Measurements from ENCODE around the gene FGF22.
A peak's percentile ranks its signal among the peaks of the same experiment; 100 is the strongest.

The FGF22 gene

DNA sequence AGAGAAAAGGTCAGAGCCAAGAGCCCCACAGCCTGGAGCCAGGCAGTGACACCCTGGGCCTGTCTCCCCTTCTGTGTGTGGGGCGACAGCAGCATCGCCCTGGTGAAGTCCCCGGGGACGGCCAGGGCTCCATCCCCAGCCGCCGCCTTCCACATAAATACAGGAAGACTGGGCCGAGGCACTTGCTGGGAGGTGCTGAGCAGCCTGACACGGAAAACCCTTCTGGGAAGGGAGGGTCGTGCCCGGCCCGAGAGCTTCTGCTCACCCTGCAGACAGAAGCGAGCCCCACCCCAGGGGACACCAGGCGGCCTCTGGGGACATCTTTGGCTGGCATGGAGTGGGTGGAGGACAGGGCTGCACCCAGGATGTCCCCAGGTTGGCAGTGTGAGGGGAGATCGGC lies 5.1 kb downstream of the FGF22 start:
- no peak for DNase-seq

DNA sequence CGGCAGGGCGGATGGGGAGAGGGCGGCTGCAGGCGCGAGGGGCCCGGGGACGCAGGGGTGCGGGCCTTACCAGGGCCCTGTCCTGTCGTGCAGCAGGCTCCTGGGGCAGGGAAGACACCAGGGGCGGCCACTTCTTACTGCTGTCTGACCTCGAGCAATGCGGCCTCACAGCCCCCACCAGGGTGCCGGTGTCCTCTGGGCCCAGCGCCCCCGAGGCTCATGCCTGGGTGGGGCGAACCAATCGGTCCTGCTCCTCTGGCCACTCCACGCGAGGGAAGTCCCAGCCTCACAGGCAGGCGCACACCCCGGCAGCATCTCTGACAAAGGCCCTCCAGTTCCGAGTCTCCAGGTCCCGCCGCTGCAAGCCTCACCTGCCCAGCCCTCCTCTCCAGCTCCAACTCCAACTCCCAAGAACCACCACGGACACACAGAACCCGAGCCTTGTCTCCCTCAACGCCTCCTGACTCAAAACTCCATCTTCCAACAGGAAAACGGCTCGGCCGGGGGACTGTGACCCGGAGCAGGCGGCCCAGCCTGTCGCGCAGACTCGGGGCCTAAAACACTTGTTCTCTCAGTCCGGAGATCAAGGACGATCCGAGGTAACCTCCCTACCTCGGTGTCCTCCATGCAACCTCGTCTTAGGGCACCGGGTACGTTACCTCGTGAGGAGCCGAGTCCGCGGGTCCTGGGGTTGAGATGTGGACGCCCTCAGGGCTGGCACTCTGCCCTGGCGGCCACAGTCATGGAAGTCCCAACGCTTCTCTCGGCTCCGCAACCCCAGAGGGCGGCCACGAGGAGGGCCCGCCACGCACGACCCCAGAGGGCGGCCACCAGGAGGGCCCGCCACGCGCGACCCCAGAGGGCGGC lies 6.5 kb downstream of the FGF22 start:
- DNase-seq: no peak

DNA sequence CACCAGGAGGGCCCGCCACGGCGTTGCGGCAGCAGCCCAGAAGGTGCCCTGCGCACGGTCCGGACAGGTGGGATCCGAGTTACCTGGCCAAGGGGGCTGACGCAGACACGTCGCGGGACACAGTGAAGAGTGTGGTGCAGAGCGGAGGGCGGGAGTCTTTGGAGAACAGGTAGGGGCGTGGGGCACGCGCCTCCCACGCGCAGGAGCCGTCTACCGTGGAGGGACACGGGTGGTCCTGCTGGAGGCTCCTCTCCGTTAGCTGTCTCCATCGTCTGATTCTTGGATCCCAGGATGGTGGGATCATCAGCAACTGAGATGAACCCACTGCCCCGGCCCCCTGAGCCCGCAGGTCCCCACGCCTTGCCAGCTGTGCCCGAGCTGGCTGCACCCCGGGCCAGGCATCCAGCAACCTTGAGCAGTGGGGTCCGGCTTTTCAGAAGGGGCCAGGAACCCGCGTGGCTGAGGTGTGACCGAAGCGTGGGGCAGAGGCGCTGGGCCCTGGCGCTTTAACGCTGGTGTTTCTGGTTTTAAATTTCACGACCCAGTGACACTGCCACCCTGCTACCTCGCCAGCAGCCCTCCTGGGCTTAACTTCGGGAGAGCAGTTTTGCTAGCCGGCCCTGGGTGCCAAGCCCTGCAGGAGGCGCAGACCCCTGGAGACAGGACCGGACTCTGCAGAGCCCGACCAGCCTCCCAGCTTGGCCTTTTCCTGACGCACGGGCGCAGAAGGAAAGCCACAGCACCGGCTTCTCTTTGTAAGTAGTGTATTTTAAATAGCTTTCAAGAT lies 7.3 kb downstream of the FGF22 start:
- DNase-seq: no peak

DNA sequence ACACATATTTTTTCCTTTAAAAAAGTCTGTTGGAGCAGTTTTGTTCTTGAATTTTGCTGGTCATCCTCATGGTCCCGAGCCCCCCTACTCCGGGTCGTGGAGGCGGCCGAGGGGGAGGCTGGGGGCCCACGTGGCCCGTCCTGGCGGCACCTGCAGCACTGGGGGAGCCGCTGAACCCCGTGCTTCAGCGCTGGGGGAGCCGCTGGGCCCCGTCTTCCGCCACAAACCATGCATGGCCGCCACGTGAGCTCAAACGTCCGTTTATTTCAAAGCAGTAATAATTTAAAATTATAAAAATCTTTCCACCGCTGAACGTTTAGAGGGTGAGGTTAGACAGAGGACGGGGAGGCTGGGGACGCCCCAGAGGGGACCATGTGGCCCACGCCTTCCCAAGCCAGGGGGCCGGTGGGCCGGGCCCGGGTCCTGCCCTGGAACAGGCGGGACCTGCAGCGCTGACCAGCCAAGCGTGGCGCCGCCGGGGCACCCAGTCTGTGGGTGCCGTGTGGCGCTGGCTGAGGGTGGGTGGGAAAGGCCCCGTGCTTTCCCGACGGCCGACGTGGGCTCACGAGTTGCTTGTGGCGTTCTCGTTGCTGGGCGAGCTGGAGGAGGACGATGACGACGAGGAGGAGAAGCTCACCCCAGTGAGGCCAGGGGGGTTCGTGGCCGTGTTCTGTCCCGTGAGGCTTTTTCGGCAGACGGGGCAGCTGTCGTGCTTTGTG lies 8.0 kb downstream of the FGF22 start:
- DNase-seq: no peak

DNA sequence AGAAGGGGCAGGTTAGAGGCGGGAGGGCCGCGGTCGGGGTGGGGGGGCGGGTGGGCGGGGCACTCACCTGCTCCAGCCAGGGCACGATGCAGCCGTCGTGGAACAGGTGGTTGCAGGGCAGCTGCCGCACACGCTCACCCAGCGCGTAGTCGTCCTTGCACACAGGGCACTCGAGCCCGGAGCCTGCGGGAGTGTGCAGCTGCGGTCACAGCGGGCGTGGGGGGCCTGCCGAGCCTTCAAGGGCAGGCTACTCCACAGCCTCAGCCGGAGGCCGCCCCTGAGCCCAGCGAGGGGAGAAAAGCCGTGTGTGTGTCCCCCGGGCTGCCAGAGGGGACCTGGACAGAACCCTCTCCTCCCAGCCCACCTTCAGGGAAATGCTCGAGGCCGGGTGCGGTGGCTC lies 8.6 kb downstream of the FGF22 start:
- DNase-seq: no peak

DNA sequence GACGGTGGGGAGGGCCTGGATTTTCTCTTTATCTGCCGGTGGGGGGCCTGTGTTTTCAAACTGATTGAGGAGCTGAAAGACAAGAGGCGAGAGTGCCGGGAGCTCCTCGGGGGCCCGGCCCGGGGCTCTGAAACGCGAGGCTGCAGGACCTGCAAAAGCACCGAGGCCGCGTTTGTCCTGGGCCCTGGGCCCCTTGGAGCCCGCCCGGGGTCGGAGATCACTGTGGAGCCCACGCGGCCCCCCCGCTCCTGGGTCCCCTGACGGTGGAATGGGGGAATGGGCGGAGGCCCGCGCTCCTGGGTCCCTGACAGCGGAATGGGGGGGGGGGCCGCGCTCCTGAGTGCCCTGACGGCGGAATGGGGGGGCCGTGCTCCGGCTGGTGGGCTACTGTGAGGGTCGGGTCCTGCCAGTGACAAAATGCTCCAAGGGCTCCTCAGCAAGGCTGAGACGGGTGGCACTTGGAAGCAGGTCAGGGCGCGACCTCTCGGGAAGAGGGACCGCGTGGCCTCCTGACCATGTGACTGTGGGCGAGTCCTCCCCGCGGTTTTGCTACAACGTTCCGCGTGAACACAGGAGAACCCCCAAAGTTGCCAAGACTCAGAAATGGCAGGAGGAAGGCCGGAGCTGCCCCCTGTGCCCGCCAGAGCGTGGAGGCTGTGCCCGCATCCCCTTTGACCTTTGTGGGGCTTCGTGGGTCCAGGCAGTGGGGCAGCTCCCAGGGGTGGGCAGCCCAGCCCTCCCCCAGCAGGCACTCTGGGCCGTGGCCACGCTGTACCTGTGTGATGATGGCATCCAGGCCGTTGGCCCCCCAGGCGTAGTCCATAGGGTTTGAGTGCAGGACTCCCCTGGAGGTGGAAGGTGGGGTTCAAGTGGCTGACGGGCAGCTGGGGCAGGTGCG lies 9.5 kb downstream of the FGF22 start:
- DNase-seq: no peak

DNA sequence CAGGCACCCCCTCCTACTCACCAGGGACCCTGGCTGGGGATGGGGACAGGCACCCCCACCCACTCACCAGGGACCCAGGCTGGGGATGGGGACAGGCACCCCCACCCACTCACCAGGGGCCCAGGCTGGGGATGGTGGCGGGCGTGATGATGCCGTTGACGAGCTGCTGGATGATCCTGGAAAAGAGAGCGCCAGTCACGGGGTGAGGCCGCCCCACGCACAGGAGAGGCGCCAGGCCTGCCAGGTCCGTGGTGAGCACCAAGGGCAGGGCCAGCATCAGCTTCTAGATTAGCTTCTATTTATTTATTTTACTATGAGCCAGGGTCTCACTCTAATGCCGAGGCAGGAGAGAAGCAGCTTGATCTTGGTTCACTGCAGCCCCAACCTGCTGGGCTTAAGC lies 10.4 kb downstream of the FGF22 start:
- DNase-seq: no peak

DNA sequence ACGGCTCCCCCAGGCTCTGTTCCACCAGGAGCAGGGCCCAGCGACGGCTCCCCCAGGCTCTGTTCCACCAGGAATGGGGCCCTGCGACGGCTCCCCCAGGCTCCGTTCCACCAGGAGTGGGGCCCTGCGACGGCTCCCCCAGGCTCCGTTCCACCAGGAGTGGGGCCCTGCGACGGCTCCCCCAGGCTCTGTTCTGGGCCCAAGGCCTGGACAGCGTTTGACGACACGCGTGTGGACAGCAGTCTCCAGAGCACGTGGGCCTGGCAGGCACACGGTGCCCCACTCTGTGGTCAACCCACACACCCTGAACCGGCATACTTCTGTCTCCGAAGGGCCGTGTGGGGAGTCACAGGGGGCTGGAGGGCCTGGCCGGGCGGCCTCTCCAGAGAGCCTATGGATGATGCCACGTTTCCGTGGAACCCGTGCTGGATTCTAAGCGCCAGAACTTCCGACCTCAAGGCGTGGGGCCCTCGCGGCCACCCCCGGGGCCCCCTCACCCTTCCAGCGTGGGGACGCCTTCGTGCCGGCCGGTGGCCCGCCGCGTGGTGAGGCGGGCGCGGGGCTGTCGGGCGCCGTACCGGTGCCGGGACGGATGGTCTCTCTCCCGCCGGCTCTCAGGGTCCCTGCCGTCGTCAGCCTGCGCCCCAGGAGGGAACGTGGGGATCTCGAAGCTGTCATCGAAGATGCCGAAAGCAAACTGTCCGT lies 11.6 kb downstream of the FGF22 start:
- DNase-seq: no peak

DNA sequence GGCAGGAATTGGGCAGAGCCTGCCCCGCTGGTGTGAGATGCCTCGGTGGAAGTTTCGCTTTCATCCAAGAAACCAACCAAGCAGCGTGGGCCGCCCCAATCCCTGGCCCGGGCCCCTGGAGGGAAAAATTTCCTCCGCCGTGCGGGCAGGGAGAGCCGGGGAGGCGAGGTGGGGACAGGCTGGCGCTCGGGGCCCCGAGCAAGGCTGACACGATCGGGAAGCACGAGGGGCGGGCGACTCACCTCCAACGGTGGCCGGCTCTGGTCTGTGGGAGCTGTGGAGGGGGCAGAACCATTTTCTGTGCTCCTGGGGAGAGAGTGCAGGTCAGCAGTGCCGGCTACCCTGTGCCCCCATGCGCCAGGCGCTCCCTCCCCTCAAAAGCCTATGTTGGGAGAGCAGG lies 12.3 kb downstream of the FGF22 start:
- DNase-seq: no peak

DNA sequence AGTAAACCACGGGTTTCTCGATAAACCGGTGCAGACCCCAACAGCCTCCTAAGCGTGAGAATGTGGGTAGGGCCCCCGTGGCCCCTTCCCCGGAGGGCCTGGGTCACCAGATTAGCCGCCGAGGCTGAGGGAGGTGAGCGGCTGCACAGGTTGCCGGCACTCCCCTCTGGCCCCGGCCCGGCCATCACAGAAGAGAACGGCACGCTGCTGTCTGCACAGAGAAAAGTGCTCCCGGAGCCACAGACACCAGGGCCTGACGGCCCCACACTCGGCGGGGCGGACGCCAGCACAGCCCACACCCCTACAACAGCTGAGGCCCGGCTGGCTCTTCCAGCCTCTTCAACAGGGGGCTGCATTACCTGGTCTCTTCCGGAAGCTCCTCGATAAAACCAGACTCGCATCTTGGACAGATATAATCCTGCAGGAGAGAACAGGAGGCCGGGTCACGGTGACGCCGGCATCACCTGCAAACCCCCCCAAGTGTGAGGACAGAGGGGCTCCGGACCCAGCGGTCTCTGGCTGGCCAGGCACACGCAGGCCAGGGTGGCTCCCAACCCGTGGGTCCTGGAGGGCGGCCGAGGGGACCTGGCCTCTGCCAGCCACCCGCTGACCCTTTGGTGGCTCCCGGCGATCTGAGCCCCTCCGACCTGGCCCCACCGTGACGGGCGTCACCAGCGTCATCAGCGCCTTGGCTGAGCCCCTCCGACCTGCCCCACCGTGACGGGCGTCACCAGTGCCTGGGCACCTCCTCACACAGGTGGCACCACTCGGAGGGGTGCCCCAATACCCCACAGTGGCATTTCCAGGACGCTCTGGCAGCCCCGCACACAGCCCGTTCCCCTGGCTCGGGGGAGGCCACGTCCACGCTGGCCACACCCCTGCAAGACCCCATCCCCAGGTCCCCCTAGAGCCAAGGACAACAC lies 13.0 kb downstream of the FGF22 start:
- DNase-seq: no peak

DNA sequence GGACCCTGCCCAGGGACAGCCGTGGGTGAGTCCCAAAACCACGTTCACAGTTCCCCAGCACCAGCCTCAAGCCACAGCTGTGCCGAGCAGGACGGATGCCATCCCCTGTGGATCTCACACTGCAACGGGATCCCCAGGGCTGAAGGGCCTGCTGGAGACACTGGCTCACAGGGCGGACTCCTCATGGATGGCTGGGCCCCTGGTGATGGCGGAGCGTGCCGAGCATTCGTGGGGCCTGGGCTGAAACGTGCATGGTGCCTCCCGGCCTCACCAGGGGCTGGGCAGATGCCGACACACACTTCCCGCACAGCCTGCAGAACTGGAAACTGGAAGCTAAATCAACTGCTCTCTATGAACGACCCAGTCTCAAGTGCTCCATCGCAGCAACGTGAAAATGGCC lies 13.7 kb downstream of the FGF22 start:
- no peak for DNase-seq

DNA sequence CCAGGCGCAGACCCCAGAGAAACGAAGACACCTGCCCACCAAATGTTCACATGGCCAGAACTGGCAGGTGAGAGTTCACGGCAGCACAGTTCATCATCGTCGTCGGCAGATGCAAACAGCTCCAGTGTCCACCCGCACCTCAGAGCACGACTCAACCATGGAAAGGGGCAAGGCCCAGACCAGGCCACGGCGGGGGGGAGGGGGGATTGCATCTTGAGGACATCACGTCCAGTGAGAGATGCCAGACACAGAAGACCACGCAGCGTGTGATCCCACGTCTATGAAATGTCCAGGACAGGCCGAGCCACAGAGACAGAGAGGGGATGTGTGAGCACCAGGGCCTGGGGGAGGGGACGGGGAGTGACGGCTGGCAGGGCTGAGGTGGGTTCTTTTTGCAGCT lies 16.0 kb downstream of the FGF22 start:
- DNase-seq: no peak

DNA sequence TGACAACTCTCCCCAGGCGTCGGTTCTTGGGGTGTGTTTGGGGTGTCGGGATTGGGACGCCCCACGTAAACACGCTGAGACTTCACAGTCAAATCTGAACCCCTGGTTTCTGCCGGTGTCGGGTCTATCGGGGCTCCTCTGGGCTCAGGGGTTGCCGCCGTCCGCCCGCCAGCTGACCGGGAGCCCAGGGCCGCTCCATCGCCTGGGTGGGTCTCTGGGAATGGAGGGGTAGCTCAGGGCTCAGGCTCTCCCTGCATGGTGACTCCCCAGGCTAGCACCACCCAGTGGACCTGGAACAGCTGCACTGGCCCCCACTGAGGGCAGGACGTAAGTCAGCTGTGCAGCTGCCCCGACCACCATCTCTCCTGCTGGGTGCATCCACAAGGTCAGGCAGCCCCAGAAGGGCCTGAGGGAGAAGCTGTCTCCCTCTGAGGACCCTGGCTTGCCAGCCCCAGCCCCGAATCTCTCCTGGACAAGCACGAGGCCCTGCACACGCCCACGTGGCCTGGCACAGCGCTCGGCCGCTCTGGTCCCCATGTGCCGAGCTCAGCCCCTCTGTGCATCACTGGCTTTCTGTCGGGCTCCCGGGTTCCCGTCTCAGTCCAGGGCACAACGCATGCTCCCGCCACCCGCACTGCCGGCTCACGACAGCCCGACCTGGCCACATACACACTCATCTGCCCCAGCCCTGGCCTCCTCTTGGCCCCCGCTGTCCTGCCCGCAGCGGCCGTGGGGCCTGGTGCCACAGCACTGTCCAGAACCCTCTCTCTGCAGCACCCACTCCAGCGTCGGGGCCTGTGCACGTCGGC lies 17.3 kb downstream of the FGF22 start:
- no peak for DNase-seq

DNA sequence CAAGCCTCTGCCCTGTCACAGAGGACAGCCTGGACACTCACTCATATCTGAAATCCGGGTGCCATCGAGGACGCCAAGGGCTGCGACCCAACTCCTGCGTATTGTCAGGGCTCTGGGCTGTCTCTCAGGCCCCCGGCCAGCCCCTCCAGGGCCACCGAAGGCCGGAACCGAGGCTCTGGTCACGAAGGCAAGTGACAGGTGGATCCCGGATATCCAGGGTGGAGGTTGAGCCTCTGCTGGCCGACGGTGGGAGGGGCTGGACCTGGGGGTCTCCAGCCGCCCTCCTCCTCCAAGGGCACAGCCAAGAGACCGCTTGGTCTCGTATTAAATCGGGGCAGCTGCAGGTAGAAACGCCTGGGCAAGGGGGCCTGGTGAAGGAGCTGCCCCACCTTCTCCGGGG lies 17.9 kb downstream of the FGF22 start:
- no peak for DNase-seq

DNA sequence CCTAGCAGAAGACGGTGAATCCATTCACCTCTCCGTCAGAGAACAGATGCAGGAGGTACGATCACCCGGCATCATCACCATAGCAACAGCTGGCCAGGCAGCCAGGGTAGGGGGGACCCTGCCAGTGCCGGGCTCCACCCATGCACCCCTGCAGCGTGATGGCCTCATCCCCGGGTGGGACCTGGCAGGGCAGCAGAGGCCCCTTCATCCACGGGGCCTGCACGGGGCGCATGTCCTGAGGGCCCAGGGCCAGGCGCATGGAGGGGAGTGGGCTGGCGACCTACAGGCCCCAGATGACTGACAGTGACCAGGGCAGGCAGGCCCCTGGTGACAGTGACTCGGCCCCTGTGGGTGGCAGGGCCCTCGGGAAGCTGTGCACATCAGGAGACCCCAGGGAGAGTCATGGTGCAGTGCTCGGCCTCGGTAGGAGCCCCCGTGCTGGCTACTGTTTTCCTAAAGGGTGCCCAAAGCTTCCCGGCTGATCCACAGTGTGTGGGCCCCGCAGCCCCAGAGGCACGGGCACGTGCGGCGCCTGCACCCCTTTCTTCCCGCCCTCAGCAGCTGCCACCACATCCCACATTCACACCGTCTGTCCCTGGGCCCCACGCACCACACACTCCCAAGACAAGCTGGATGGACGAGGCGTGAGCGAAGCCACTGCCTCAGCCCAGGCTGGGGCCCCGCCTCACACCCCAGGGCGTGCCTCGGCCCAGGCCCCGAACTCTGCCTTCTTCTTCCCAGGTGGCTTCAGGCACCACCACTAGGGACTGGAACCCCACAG lies 18.6 kb downstream of the FGF22 start:
- no peak for DNase-seq

DNA sequence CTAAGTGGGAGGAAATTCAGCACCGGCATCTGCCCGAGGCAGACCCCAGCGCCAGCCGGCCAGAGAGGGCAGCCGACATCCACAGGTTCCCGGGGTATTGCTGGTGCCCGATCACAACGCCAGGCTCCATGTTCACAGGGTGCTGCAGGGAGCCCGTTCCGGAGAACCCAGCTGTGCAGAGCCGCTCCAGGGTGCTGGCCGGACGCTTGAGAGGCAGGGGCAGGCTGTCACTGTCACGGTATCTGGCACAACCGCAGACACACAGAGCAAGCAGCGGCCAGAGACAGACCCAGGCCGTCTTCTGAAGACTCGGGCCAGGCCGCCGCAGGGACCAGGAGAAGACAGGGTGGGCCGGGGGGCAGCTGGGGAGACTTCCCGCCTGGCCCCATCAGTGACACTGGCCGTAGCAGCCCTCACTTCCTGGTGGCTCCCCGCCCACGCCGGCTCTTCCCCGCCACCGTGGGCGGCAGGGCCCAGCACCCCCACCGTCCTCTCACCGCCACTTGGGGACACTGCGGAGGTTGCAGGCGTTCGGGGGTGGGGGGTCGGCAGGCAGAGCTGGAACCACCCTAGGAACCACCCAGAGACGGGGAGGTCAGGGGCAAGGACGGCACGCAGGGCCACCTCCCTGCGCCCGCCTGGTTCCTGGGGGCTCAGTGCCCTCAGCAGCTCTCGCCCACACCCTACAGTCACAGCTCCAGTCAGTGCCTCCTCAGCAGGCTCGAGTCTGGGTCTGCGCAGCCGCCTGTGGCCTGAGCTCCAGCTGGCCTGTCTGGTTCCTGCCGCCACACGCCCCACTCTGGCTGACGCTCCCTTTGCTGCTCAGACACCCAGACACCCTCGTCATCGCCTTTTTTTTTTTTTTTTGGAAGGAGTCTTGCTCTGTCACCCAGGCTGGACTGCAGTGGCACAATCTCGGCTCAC lies 19.5 kb downstream of the FGF22 start:
- DNase-seq: peak; percentile 30 to 45

DNA sequence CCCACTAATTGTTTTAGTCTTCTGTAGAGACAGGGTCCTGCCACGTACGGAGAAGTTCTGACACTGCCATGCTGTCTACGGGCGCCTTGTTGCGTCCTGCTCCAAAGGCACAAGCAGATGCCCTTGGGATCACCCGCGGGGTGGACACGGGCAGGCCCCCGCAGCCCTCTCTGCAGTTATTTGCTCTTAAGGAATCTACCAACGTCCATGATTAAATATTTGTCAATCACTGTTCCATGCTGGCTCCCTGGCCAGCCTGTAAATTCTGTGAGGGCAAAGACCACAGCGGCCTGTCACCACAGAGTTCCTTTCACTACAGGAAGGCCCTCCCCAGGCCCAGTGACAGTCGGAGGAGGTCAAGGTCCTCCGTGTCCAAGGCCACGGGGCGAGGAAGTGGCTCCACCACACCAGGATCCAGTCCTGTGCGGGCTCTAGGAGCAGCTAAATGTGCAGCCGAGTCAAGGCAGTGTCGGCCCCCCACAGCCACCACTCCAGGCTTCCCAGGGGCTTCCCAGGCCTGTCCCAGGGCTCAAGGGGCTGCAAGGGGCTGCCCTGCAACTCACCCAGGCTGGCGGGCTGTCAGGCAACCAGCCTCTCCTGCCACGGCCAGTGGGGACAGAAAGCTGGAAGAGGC lies 21.2 kb downstream of the FGF22 start:
- DNase-seq: no peak
